Loucy (cell line): ENCODE measurements around the gene SOX30.

Source experiments
- CTCF ChIP-seq: fragments of 200-600 bp; sonication (generic); conservative IDR thresholded peaks from 2 replicates; pipeline ENCODE4 v1.5.1; 2014; ENCODE audit warnings: mild to moderate bottlenecking, antibody characterized with exemption, low read length
- EZH2phosphoT487 ChIP-seq: fragments of 200-600 bp; IDR thresholded peaks from 2 replicates; pipeline ENCODE4 v1.6.1; 2018; ENCODE audit warnings: antibody characterized with exemption, mild to moderate bottlenecking, moderate library complexity, borderline replicate concordance

GRCh38 chr5:157584628-157585027 is 67.6 kb downstream of the SOX30 start:
- TF ChIP-seq CTCF (no peak), EZH2phosphoT487 (no peak)
